Fibroblast of lung (primary cell): ENCODE results near the gene SPEF2. TPM values are rescaled to one million over a fixed set of nuclear protein-coding genes. Genes with fewer than 3 reads are reported as not detected.

ENCODE experiments used
- DNase-seq, 2 donors: peaks; one replicate each; pipeline versions ENCODE4 v3.0.0 to v3.0.0-alpha.2; 2010; ENCODE audit warnings: low read depth in 2 of 2
- H2AFZ ChIP-seq: 2 replicates; pipeline ENCODE4 v1.5.1; 2012; ENCODE audit warnings: low read length, control low read depth, inconsistent platforms
- H3K27ac ChIP-seq: 2 replicates; pipeline ENCODE4 v1.5.1; 2011; ENCODE audit warnings: low read length, control low read depth; ENCODE audit not compliant: insufficient read depth
- H3K27me3 ChIP-seq: 2 replicates; pipeline ENCODE4 v1.5.1; 2011; ENCODE audit warnings: mild to moderate bottlenecking, low read length; ENCODE audit not compliant: control insufficient read depth, insufficient read depth
- H3K36me3 ChIP-seq: 2 replicates; pipeline ENCODE4 v1.5.1; 2011; ENCODE audit warnings: low read length; ENCODE audit not compliant: control insufficient read depth, insufficient read depth
- H3K4me1 ChIP-seq: 2 replicates; pipeline ENCODE4 v1.5.1; 2011; ENCODE audit warnings: low read length; ENCODE audit not compliant: control insufficient read depth, insufficient read depth; ENCODE audit errors: extremely low read depth
- H3K4me2 ChIP-seq: 2 replicates; pipeline ENCODE4 v1.5.1; 2011; ENCODE audit warnings: low read length, control low read depth; ENCODE audit not compliant: insufficient read depth; ENCODE audit errors: extremely low read depth
- H3K4me3 ChIP-seq, 4 experiments: fragments of 200-600 bp in 1 of 4; sonication (generic) in 1 of 4; replicated peaks in 1 of 4; 2 replicates each; pipeline ENCODE4 v1.5.1; 2011 to 2016; ENCODE audit warnings: low read length in 4 of 4, low read depth in 3 of 4, mild to moderate bottlenecking in 3 of 4, control low read depth in 2 of 4, inconsistent platforms in 1 of 4, mixed read lengths in 1 of 4; ENCODE audit not compliant: insufficient read depth in 1 of 4; ENCODE audit errors: control extremely low read depth in 1 of 4
- H3K79me2 ChIP-seq: 2 replicates; pipeline ENCODE4 v1.5.1; 2012; ENCODE audit warnings: mild to moderate bottlenecking, low read length, inconsistent platforms; ENCODE audit not compliant: control insufficient read depth, insufficient read depth
- H3K9ac ChIP-seq: 2 replicates; pipeline ENCODE4 v1.5.1; 2011; ENCODE audit warnings: mild to moderate bottlenecking, low read length, control low read depth; ENCODE audit not compliant: insufficient read depth
- H3K9me3 ChIP-seq: 2 replicates; pipeline ENCODE4 v1.5.1; 2012; ENCODE audit warnings: low read depth, low read length; ENCODE audit not compliant: control insufficient read depth, insufficient read depth
- H4K20me1 ChIP-seq: 2 replicates; pipeline ENCODE4 v1.5.1; 2011; ENCODE audit warnings: low read length; ENCODE audit not compliant: control insufficient read depth, insufficient read depth; ENCODE audit errors: extremely low read depth
- CTCF ChIP-seq, 2 donors: IDR thresholded peaks in 1 of 2; conservative IDR thresholded peaks in 1 of 2; 1 replicate in 1 of 2; 2 replicates in 1 of 2; pipeline ENCODE4 v1.5.1; 2011 to 2012; ENCODE audit warnings: low read length in 2 of 2, control low read depth in 1 of 2, inconsistent platforms in 1 of 2, low read depth in 1 of 2, mild to moderate bottlenecking in 1 of 2
- EZH2 ChIP-seq: IDR thresholded peaks from 2 replicates; pipeline ENCODE4 v1.5.1; 2012; ENCODE audit warnings: low read length, control low read depth, mild to moderate bottlenecking; ENCODE audit errors: missing control alignments
- polyA plus RNA-seq, 2 donors: library from polyadenylated mRNA; depleted of rRNA in 1 of 2; stranded (reverse) in 1 of 2; unstranded in 1 of 2; fragments of >200 nt; gene quantifications; 2 replicates each; pipeline ENCODE4 v1.2.1, GENCODE V29; 2011 to 2012; ENCODE audit warnings: missing spikeins in 1 of 2
- total RNA-seq: library from RNA; depleted of rRNA; stranded (reverse); fragments of >200 nt; gene quantifications from 2 replicates; pipeline ENCODE4 v1.2.1, GENCODE V29; 2014

Gene SPEF2
- total and polyA plus RNA-seq, 2 donors (not counting 1 experiment from before 2014, with no cell fraction given): 5.2 to 5.9 TPM

GRCh38 chr5:35820735-35821134 lies 203.1 kb downstream of the SPEF2 start:
- Histone ChIP-seq H3K4me3 (no peak overlapping the region), H3K4me1 (no peaks in the 10 kb centered on the region), H3K9ac (no peak overlapping the region), H3K79me2 (no peaks in the 10 kb centered on the region), H3K9me3 (no peaks in the 10 kb centered on the region), H3K4me2 (no peak overlapping the region), H3K27me3 (no peaks in the 10 kb centered on the region), H2AFZ (no peak overlapping the region), H4K20me1 (no peaks in the 10 kb centered on the region), H3K36me3 (no peaks in the 10 kb centered on the region), H3K27ac (no peak overlapping the region)
- TF ChIP-seq EZH2: no peak
- TF ChIP-seq CTCF (conservative IDR thresholded peaks at IDR 0.05 in 1 of 2, IDR thresholded peaks at IDR 0.05 in 1 of 2; ENCODE audit: low read depth in 1 of 2, low read length in 2 of 2): no peak
- no peak for DNase-seq

- no peak overlapping the region for H3K4me3 ChIP-seq
- no peak overlapping the region for H2AFZ ChIP-seq
- no peaks in the 10 kb centered on the region for H3K79me2 ChIP-seq
- no peak overlapping the region for H3K27ac ChIP-seq
- H4K20me1 ChIP-seq: no peaks in the 10 kb centered on the region
- H3K36me3 ChIP-seq: no peaks in the 10 kb centered on the region
- no peak overlapping the region for H3K4me2 ChIP-seq
- TF ChIP-seq CTCF (conservative IDR thresholded peaks at IDR 0.05 in 1 of 2, IDR thresholded peaks at IDR 0.05 in 1 of 2; ENCODE audit: low read depth in 1 of 2, low read length in 2 of 2) (no peak), EZH2 (no peak)
- H3K9me3 ChIP-seq: no peaks in the 10 kb centered on the region
- DNase-seq: no peak
- no peak overlapping the region for H3K9ac ChIP-seq
- no peaks in the 10 kb centered on the region for H3K27me3 ChIP-seq
- no peaks in the 10 kb centered on the region for H3K4me1 ChIP-seq
Observed at GRCh38 chr5:35821513-35821912, 203.8 kb downstream of the SPEF2 start.

GRCh38 chr5:35822511-35822910 lies 204.8 kb downstream of the SPEF2 start:
- H3K79me2 ChIP-seq: no peaks in the 10 kb centered on the region
- no peaks in the 10 kb centered on the region for H3K4me1 ChIP-seq
- no peaks in the 10 kb centered on the region for H4K20me1 ChIP-seq
- no peak overlapping the region for H3K4me3 ChIP-seq
- TF ChIP-seq EZH2 (no peak), CTCF (conservative IDR thresholded peaks at IDR 0.05 in 1 of 2, IDR thresholded peaks at IDR 0.05 in 1 of 2; ENCODE audit: low read depth in 1 of 2, low read length in 2 of 2) (no peak)
- H2AFZ ChIP-seq: no peak overlapping the region
- H3K4me2 ChIP-seq: no peak overlapping the region
- no peak overlapping the region for H3K27ac ChIP-seq
- no peak overlapping the region for H3K9ac ChIP-seq
- H3K27me3 ChIP-seq: no peaks in the 10 kb centered on the region
- no peaks in the 10 kb centered on the region for H3K9me3 ChIP-seq
- no peaks in the 10 kb centered on the region for H3K36me3 ChIP-seq
- DNase-seq: no peak
